Activated CD4-positive, alpha-beta T cell treated with anti-CD3 and anti-CD28 coated beads for 24 hours (primary cell): ENCODE measurements around the gene TBCD.

Source experiments
- DNase-seq, 2 donors: peaks; one replicate each; pipeline ENCODE4 v3.0.0-alpha.2; 2020; ENCODE audit warnings: low read depth in 2 of 2

Gene TBCD

DNA sequence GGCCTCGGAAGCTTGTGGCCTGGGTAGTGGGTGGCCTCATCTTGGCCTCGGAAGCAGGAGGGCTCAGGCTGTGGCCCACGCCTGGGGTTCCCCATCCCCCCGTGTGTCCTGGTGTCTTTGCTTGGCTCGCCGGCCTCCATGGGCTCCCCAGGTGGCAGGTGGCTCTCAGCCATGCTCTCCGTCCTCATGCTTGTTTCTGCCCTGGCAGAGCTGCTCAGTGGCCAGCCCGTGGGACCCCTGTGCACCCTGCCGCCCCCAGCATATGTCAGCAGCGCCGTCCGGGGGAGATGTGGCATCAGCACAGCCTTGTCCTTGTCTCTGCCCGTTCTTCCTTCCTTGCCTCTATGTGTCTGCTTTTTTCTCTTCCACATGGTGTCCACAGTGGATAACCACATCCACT lies 38.5 kb downstream of the TBCD start:
- no peak for DNase-seq

DNA sequence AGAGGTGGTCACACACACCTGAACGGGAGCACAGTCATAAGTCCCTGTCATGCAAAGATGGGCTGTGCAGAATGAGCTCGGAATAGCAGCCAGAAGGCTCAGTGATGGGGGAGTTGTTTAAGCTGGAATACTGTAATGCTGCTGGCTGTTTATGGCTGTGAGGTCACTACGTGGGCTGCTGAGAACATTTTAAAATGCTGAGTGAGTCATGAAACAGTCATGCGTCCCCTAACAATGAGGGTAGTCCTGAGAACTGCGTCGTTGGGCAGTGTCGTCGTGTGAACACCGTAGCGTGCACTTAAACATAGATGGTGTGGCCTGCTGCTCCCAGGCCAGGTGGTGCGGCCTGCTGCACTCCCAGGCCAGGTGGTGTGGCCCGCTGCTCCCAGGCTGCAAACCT lies 39.7 kb downstream of the TBCD start:
- DNase-seq: no peak

DNA sequence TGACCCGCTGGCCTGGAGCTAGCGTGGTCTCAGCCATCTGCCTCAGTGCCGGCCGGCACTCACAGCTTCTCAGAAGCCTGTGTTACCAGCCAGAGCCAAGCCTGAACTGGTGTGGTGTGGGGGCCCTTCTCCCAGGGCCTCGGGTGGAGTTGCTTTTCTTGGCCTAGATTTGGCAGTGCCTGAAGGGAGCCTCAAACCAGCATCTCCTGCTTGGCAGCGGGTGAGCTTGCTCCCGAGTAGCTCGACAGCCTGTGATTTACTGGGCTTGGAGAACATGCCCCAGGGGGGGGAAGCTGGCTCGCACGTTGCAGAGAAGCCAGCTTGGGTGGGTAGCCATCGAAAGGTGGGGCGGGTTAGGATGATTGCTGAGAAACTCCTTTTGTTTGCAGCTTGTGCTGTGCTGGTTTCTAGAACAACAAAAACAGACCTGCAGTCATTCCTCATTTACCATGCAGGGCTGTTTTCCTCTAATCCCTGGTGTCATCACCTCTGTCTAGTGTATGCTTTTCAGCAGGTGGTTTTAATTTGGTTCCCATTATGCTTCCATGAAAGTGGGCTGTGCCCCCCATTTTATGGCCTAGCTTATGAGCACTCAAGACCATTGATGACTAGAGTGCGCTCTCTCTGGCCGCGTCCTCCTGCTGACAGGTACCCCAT lies 42.2 kb downstream of the TBCD start:
- DNase-seq: no peak

DNA sequence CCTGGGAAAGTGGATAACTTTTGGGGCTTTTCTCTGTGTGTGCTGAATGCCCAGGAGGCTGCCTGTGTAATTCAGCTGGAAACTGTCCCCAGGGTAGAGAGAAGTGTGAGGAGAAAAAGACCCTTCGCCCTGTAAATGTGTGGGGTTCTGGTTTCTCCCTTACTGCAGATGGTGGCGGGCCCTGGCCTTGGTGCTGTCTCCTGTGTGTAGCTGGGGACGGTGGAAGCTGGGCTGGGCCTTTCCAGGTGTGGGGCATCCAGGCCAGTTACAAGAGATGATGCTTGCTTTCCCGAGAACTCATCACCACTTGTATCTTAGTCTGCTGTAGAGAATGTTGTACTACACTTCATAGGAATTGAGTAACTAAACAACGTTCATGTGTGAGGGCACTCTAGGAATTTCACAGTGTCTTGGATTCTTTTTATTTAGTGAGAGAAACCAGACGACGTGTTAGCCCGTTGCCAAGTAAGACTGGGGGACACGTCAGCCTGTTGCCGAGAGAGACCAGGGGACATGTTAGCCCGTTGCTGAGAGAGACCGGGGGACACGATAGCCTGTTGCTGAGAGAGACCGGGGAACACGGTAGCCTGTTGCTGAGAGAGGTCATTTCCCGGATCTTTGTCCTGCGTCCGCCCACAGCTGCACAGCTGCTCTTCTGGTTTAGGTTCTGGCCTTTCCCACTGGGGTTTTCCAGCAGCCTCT lies 43.1 kb downstream of the TBCD start:
- DNase-seq: no peak

DNA sequence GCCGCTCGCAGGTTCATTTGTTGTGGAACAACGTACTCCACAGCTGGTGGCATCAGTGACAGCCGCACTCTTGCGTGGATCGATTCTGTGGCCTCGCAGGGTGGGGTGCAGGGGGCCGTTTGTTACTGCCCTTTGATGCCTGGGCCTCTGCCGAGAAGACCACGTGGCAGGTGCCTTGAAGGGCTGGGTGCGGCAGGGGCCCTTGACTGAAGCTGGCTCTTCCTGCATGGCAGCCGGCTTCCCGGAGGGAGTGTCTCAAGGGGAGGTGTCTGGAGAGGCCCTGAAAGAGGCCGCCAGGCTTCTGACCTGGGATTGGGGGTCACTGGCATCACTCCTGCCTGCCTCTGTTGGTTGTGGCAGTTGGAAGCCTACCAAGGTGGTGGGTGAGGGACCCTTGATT lies 43.8 kb downstream of the TBCD start:
- DNase-seq: no peak

DNA sequence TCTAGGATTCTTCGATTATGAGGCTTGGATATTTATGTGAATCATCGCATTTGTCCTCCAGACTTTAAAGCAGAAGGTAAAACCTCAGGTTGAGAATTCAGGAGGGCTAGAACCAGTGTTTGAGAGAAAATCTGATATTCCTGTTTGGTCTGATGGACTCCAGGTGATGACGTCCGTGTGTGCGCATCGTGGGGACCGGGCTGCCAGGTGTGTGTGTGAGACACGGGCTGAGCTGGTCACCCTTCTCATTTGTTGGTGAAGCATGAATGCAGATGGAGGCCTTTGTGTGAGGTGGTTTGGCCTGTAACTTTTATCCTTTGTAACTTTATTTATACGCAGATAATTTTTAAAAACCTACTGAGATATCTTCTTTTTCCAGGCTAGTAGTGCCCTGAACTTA lies 45.2 kb downstream of the TBCD start:
- no peak for DNase-seq

DNA sequence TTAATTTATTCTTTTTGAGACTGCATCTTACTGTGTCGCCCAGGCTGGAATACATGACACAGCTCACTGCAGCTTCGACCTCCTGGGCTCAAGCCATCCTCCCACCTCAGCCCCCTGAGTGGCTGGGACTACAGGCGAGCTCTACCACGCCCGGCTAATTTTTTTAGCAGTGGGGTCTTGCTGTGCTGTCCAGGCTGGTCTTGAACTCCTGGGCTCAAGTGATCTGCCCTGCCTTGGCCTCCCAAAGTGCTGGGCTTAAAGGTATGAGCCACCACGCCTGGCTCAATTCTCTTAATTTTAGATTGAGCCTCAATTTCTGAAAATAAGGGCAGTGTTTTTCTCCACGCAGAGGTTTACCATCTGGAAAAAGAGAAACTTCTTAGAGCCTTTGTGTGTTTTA lies 46.9 kb downstream of the TBCD start:
- DNase-seq: no peak

DNA sequence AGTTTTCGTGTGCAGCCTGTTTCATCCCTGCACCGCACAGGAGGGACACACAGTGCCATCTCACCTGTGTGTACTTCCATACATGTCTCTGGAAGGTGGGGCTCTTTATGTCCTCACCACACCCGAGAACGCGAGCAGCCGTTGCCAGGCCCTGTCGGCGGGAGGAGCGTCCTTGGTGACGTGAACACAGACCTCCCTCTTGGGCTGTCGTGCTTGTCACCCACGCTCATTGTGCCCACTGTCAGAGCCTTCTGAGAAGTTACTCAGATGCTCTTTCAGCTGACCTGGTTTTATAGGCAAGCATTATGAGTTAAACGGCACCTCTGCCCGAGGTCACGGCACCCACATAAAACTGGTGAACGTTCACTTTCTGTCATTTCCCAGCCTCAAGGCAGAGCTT lies 47.7 kb downstream of the TBCD start:
- DNase-seq: no peak

DNA sequence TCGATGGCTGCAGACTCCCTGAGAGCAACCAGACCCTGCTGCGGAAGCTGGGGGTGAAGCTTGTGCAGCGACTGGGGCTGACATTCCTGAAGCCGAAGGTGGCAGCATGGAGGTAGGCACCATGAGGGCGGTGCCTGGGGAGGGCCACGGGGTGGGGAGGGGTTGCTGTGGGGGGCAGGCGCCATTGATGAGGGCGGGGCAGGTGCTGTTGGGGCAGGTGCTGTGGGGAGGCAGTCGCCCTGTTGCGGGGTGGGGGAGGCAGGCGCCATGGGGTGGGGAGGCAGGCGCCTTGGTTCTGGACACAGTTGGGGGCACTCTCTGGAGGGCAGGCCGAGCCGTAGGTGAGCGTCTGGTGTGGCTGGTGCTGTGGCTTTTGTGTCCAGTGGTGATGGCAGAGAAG lies 49.0 kb downstream of the TBCD start:
- DNase-seq: no peak

DNA sequence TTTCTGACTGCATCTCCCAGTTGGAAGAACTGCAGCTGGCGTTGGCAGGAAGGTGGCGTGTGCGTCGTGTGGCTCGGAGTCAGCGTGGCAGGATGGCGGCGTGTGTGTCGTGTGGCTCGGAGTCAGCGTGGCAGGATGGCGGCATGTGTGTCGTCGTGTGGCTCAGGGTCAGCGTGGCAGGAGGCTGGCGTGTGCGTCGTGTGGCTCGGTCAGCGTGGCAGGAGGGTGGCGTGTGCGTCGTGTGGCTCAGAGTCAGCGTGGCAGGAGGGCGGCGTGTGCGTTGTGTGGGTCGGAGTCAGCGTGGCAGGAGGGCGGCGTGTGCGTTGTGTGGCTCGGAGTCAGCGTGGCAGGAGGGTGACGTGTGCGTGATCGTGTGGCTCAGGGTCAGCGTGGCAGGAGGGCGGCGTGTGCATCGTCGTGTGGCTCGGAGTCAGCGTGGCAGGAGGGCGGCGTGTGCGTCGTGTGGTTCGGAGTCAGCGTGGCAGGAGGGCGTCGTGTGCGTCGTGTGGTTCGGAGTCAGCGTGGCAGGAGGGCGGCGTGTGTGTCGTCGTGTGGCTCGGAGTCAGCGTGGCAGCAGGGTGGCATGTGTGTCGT lies 49.6 kb downstream of the TBCD start:
- no peak for DNase-seq

DNA sequence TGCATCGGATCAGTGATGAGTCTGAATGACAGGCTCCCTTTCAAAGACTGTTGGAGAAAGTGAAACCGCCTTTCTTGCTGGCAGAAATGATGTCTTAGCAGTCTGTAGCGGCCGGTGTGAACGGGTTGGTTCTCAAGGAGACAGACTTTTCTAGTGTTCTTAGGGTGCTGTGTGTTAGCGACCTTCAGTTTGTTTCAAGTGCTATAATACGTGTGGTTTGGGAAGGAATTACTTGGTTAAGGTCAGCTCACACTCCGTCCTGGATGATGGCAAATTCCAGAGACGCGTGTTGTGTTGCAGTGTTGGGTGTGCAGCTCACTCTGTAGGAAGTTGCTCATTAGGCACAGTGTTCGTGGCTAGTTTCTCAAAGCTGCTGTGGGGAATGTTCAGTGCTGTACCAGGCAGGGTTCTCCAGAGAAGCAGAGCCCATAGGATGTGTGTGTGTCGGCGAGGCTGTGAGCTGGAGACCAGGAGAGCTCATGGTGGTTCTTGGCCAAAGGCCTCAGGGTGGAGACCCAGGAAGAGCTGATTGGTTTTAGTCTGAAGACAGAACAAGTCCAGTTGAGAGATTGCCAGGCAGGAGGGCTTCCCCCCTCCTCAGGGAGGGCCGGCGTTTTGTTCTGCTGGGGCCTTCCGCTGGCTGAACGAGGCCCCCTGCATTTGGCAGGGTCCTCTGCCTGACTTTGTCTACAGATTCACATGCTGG lies 50.4 kb downstream of the TBCD start:
- DNase-seq: no peak

DNA sequence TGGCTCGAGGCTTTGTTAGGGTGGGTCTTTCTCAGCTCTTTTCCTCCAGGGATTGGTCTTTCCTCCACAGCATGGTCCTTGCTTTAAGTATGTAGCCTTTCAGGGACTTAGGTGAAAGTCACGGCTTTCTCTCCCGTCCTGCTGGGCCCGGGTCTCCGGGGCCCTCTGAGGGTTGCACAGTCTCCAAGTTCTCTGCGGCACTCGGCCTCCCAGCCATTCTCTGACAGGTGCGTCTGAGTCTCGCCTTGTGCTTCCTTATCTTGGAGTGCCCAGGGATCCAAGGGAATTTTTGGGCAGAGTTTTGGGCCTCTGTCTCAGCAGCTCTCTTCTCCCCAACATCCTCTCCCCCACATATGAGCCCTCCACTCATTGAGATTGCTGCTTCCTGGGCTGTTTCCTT lies 51.3 kb downstream of the TBCD start:
- DNase-seq: no peak

DNA sequence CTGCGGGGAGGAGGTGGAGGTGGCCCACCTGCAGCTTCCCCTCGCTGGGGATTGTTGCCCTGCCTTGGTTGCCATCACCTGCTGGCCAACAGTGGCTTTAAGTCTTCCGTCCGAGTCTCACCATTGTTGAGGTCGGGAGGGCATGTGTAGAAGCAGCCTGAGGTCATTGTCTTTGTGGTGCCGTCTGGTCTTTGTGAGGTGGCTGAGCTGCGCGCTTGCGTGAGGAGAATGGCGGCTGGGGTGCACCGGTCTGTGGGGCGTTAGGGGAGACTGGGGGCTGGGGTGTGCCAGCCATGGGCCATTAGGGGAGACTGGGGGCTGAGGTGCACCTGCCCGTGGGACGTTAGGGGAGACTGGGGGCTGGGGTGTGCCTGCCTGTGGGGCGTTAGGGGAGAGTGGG lies 51.7 kb downstream of the TBCD start:
- no peak for DNase-seq

DNA sequence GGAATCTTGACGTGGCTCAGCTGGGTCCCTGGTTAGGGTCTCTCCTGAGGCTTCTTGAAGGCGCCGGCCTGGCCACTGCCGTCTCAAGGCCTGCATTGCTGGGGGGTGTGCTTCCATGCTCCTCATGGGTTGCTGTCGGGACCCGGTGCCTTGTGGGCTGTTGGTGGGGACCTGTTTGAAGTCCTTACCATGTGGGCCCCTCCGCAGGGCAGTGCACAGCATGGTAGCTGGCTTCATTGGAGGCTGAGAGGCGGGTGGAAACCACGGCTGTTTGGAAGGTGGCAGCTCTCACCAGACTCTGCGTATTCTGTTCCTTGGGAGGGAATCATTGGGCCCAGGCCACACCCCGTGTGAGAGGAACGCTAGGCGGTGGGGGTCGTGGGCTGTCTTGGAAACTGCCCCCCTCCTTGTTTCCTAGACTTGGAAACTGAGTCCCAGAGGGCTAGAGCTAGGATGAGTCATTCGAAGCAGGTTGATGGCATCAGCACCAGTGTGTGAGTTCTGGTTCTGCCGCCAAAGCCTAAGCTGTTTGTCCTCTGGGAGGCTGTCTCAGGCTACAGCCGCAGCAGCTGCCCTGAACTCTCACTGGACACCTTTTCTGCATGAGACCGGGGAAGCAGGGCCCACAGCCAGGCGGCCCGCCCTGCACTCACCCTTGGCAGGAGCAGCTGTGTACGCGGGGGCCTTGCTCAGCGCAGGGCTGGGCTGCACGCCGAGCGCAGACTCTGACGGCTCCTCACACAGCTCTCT lies 52.8 kb downstream of the TBCD start:
- no peak for DNase-seq

DNA sequence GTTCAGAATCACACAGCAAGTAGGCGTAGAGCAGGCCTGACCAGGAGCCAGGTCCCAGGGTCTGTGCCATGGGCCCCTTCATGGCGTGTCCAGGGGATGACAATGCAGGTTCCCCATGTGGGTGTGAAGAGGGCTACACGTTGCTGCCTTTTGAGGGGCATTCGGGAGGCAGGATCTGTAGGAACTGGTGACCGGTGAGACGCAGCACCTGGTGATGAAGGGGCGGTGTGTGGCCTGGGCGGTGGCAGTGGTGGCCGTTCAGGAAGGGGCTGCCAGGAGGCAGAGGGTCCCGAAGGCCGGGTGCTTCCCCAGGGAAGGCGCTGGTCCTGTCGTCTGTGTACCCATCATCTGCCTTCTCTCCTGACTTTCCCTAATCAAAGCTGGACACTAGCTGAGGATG lies 53.4 kb downstream of the TBCD start:
- no peak for DNase-seq

DNA sequence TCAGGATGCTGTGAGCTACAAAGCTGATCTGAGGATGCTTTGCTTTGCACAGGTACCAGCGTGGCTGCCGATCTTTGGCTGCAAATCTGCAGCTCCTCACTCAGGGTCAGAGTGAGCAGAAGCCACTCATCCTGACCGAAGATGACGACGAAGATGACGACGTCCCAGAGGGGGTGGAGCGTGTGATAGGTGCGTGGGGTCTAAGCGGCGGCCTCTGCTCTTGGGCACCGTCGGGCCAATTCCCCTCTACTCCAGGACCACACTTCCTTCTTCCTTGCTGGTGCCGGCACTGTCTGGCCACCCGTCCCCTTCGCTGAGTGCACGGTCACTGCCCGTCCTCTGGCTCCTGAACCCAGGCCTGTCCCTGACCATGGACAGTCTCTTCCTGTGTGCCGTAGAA lies 54.0 kb downstream of the TBCD start:
- no peak for DNase-seq

DNA sequence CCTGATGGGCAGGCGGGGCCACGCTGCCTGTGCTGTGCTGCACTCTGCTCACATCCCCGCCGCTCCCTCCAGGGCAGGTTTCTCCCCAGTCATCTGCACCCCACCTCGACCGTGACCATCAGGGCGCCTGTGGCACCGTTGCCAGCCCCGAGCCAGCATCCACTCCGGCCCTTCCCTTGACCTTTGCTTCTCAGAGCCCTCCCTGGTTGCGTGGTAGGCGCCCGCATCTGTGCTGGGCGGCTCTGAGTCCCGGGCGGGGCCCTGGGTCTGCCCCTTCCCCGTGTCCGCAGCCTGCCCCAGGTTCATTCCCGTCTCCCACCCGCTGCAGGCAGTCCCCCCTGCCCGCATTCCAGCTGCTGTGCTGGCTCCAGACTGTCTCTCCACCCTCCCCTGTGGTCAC lies 54.8 kb downstream of the TBCD start:
- DNase-seq: no peak

DNA sequence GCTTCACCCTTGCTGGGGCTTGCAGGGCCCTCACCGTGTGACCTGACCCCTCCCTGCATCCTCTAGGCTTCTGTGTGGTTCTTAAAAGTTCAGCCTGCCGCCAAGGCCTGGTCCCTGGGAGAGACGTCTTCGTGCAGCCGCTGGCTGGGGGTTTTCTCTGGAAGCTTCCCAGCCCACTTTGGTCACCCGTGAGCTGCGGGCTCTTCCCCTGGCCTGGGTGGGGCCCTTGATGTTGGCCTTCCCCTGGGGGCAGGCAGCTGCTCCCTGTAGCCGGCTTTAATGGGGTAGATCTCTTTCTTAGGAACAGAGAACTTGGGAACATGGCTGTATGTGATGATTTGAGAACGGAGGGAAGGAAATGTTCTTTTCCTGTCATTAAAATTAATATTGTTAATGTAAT lies 55.2 kb downstream of the TBCD start:
- no peak for DNase-seq

DNA sequence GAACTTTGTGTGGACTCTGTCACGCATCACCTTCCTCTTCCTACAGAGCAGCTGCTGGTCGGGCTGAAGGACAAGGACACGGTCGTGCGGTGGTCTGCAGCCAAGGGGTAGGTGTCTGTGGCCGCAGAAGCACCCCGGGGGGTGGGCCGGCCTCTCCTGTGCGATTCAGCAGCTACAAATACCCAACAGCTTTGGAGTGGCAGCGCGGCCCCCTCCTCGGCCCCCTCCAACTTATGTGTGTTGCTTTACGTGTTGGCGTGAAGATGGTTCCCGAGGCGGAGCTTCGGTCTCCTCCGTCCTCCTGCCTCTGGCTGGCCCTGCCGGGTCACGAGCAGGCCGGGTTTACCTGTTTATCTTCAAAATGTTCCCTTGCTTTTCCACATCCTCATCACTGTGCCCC lies 55.7 kb downstream of the TBCD start:
- DNase-seq: no peak

DNA sequence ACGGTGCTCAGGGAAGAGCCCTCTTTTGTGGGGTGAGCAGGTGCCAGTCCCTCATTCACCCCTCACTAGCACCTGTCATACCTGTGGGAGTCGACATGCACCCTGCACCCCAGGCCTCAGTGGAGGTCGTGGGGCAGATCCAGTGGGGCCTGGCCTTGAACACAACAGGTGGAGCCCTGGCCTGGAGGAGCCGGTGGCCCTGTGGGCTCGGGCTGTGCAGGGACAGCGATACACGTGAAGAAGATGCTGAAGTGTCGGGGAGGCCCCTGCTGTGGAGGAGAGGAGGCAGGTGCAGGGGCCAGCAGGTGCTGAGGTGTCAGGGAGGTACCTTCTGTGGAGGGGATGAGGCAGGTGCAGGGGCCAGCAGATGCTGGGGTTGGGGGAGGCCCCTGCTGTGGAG lies 56.1 kb downstream of the TBCD start:
- no peak for DNase-seq

DNA sequence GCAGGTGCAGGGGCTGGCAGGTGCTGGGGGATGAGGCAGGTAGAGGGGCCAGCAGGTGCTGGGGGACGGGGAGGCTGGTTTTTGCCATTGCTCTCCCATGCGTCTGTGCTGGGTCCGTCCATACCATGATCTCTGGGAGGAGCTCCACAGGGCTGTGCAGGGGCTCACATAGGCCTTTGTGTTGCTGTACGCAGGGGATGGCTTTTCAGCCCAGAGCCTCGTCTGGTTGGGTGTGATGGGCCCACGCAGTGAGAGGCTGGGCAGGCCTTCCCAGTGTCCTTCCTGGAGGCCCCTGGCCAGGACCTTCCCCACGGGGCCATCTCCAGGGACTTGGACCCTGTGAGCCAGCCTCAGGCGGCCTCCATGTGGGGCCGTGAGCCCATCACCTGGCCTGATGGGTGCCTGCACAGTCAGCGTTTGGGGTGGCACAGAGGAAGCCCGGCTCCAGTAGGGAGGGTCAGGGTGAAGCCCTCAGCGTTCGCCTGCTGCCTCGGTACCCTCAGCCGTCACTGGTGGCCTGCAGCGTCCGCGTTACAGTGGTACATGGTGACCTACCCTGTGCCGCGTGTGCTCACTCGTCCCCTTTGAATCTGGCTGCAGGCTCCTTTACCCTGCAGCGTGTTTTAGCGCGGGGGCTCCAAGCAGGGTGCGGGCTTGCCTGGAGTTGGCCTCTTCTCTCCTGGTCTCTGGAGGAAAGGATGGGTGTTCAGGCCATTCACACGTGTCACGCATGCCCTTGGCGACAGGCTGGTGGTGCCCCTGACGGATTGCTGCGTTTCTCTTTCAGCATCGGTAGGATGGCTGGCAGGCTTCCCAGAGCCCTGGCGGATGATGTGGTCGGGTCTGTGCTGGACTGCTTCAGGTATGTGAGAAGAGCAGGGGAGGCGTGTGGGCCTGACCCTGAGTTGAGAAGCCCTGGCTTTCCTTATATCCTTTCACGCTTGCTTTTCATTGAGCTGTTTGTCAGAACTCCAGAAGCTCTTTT lies 57.3 kb downstream of the TBCD start:
- no peak for DNase-seq
